SK-N-MC (cell line): ENCODE data around the gene SHROOM3.

Experiments used
- DNase-seq: peaks from one replicate; pipeline ENCODE4 v3.0.0-alpha.2; 2011; ENCODE audit warnings: low read depth, low spot score
- H3K27ac ChIP-seq: fragments of 200-600 bp; sonication (generic); 2 replicates; pipeline ENCODE4 v1.5.1; 2016; ENCODE audit warnings: mixed run types
- H3K36me3 ChIP-seq: fragments of 200-600 bp; sonication (generic); 2 replicates; pipeline ENCODE4 v1.6.1; 2017; ENCODE audit warnings: antibody characterized with exemption, low read length, mixed read lengths; ENCODE audit not compliant: insufficient read depth
- H3K4me3 ChIP-seq: fragments of 200-600 bp; sonication (generic); 2 replicates; pipeline ENCODE4 v1.5.1; 2016
- H3K9ac ChIP-seq: fragments of 200-600 bp; sonication (generic); 2 replicates; pipeline ENCODE4 v1.8.0; 2017; ENCODE audit warnings: mixed run types, mixed read lengths; ENCODE audit not compliant: insufficient read length
- H3K9me3 ChIP-seq: fragments of 200-600 bp; sonication (generic); 2 replicates; pipeline ENCODE4 v1.6.1; 2017; ENCODE audit warnings: low read depth, mild to moderate bottlenecking, antibody characterized with exemption, low read length, moderate library complexity, mixed read lengths
- EZH2 ChIP-seq: fragments of 200-600 bp; sonication (generic); IDR thresholded peaks from one replicate; pipeline ENCODE4 v1.6.1; 2017; ENCODE audit warnings: antibody characterized with exemption
- FOXP2 ChIP-seq: optimal IDR thresholded peaks from 2 replicates; pipeline ENCODE3; 2011; ENCODE audit warnings: mild to moderate bottlenecking, moderate library complexity; ENCODE audit not compliant: insufficient read depth; ENCODE audit errors: extremely low read length, control extremely low read depth
- POLR2AphosphoS5 ChIP-seq: IDR thresholded peaks from 2 replicates; pipeline ENCODE4 v1.6.1; 2012; ENCODE audit warnings: mild to moderate bottlenecking, low read depth, low read length, borderline replicate concordance

Gene SHROOM3

GRCh38 chr4:76457885-76458284 lies 22.9 kb downstream of the SHROOM3 start:
- no peak for DNase-seq
- H3K9ac ChIP-seq = no peak overlapping the region
- no peak overlapping the region for H3K4me3 ChIP-seq
- H3K9me3 ChIP-seq = no peaks in the 10 kb centered on the region
- H3K36me3 ChIP-seq = no peaks in the 10 kb centered on the region
- TF ChIP-seq POLR2AphosphoS5 = no peak
- no peak overlapping the region for H3K27ac ChIP-seq

- DNase-seq = no peak
- Histone ChIP-seq H3K4me3 (no peak overlapping the region), H3K9me3 (no peaks in the 10 kb centered on the region), H3K27ac (no peak overlapping the region), H3K9ac (no peak overlapping the region), H3K36me3 (no peaks in the 10 kb centered on the region)
- no peak for TF ChIP-seq EZH2
- no peak for TF ChIP-seq FOXP2
Observed at GRCh38 chr4:76458297-76458696, 23.3 kb downstream of the SHROOM3 start.

- TF ChIP-seq POLR2AphosphoS5 = no peak
- no peak for TF ChIP-seq EZH2
- TF ChIP-seq FOXP2 = no peak
- Histone ChIP-seq H3K4me3 (no peak overlapping the region), H3K9me3 (no peaks in the 10 kb centered on the region), H3K27ac (no peak overlapping the region), H3K9ac (peak overlapping the region; percentile 18), H3K36me3 (no peaks in the 10 kb centered on the region)
- DNase-seq = no peak
Observed at GRCh38 chr4:76458825-76459224, 23.8 kb downstream of the SHROOM3 start.

GRCh38 chr4:76459291-76459723 lies 24.3 kb downstream of the SHROOM3 start:
- no peak for DNase-seq
- TF ChIP-seq EZH2 (no peak), POLR2AphosphoS5 (no peak), FOXP2 (no peak)
- H3K27ac ChIP-seq = no peak overlapping the region
- H3K9me3 ChIP-seq = no peaks in the 10 kb centered on the region
- no peak overlapping the region for H3K4me3 ChIP-seq
- no peaks in the 10 kb centered on the region for H3K36me3 ChIP-seq
- H3K9ac ChIP-seq = no peak overlapping the region

- Histone ChIP-seq H3K9me3 (no peaks in the 10 kb centered on the region), H3K36me3 (no peaks in the 10 kb centered on the region), H3K4me3 (no peak overlapping the region), H3K27ac (no peak overlapping the region), H3K9ac (no peak overlapping the region)
- TF ChIP-seq EZH2 (no peak), POLR2AphosphoS5 (no peak), FOXP2 (no peak)
- no peak for DNase-seq
Observed at GRCh38 chr4:76463568-76463967, 28.5 kb downstream of the SHROOM3 start.

GRCh38 chr4:76470064-76470463 lies 35.0 kb downstream of the SHROOM3 start:
- TF ChIP-seq POLR2AphosphoS5 (no peak), EZH2 (no peak), FOXP2 (no peak)
- DNase-seq = no peak
- H3K4me3 ChIP-seq = no peak overlapping the region

GRCh38 chr4:76470532-76470931 lies 35.5 kb downstream of the SHROOM3 start:
- no peak overlapping the region for H3K4me3 ChIP-seq
- no peak overlapping the region for H3K27ac ChIP-seq
- H3K9me3 ChIP-seq = no peaks in the 10 kb centered on the region
- TF ChIP-seq EZH2 (no peak), FOXP2 (no peak), POLR2AphosphoS5 (no peak)
- no peaks in the 10 kb centered on the region for H3K36me3 ChIP-seq
- no peak overlapping the region for H3K9ac ChIP-seq
- no peak for DNase-seq

More at GRCh38 chr4:76470064-76470463, 35.0 kb downstream of the SHROOM3 start:
- Histone ChIP-seq H3K27ac (no peak overlapping the region), H3K9ac (no peak overlapping the region), H3K9me3 (no peaks in the 10 kb centered on the region), H3K36me3 (no peaks in the 10 kb centered on the region)

GRCh38 chr4:76476571-76476970 lies 41.5 kb downstream of the SHROOM3 start:
- Histone ChIP-seq H3K9me3 (no peaks in the 10 kb centered on the region), H3K27ac (no peak overlapping the region), H3K4me3 (no peak overlapping the region), H3K9ac (no peak overlapping the region), H3K36me3 (no peaks in the 10 kb centered on the region)
- no peak for TF ChIP-seq POLR2AphosphoS5
- no peak for TF ChIP-seq EZH2
- TF ChIP-seq FOXP2 = no peak
- no peak for DNase-seq

- no peak overlapping the region for H3K27ac ChIP-seq
Observed at GRCh38 chr4:76484654-76485053, 49.6 kb downstream of the SHROOM3 start.

More at GRCh38 chr4:76484654-76485053, 49.6 kb downstream of the SHROOM3 start:
- Histone ChIP-seq H3K36me3 (no peaks in the 10 kb centered on the region), H3K9me3 (no peaks in the 10 kb centered on the region), H3K4me3 (no peak overlapping the region), H3K9ac (no peak overlapping the region)
- no peak for DNase-seq
- no peak for TF ChIP-seq EZH2
- no peak for TF ChIP-seq FOXP2
- TF ChIP-seq POLR2AphosphoS5 = no peak
